Measurements from ENCODE around the gene MARS1.

GRCh38 chr12:57529831-57530230, 42.0 kb downstream of the MARS1 start:
- TF ChIP-seq, protein P1, sequence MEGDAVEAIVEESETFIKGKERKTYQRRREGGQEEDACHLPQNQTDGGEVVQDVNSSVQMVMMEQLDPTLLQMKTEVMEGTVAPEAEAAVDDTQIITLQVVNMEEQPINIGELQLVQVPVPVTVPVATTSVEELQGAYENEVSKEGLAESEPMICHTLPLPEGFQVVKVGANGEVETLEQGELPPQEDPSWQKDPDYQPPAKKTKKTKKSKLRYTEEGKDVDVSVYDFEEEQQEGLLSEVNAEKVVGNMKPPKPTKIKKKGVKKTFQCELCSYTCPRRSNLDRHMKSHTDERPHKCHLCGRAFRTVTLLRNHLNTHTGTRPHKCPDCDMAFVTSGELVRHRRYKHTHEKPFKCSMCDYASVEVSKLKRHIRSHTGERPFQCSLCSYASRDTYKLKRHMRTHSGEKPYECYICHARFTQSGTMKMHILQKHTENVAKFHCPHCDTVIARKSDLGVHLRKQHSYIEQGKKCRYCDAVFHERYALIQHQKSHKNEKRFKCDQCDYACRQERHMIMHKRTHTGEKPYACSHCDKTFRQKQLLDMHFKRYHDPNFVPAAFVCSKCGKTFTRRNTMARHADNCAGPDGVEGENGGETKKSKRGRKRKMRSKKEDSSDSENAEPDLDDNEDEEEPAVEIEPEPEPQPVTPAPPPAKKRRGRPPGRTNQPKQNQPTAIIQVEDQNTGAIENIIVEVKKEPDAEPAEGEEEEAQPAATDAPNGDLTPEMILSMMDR (conservative IDR thresholded peaks at IDR 0.05 in 1 of 2, IDR thresholded peaks at IDR 0.05 in 1 of 2; ENCODE audit: low read depth in 1 of 2, low read length in 2 of 2): no peak
- TF ChIP-seq EZH2 (IDR thresholded peaks at IDR 0.05; ENCODE audit: low read length, missing control alignments): no peak
